ENCODE data around the gene AMIGO3. TPM values are rescaled to one million over a fixed set of nuclear protein-coding genes. Genes with fewer than 3 reads are reported as not detected.

The AMIGO3 gene
- total RNA-seq, 2 donors from 2014 or later: 1.4 to 3.0 TPM

DNA sequence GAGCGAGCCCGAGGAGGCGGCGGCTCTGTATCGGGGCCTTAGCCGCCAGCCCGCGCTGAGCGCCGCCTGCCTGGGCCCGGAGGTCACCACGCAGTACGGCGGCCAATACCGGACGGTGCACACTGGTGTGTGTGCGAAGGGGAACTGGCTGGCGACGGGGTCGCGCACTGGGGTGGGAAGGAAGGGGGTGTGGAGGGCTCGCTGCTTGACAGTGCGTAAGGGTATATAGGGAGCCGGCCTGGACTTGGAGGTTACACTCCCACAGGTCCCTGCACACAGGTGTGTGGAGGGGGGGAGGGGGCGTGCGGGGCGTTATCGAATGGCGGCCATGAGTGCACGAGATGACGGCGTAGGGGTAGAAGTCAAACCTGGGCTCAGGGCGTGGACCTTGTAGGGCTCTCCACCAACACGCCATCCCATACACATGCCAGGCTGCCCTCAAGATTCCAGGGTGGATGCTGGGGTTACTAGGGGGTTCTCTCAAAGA lies 44.9 kb downstream of the AMIGO3 start:
- Mint-ChIP-seq H3K4me1 (peaks cover 13% of the 10 kb centered on the region), H3K27me3 (ENCODE audit: insufficient read depth) (no peaks in the 10 kb centered on the region), H3K9me3 (no peaks in the 10 kb centered on the region), H3K4me3 (peak overlapping the region; percentile 84), H3K36me3 (ENCODE audit: low read depth) (peaks cover 28% of the 10 kb centered on the region), H3K27ac (peak overlapping the region; percentile 58)
- no peak for DNase-seq
- H3K27ac ChIP-seq (ENCODE audit: low read depth, low read length): no peak overlapping the region
- H3K36me3 ChIP-seq (ENCODE audit: control insufficient read depth, insufficient read depth, low read length): peaks cover 41% of the 10 kb centered on the region
- peak overlapping the region; percentile 60 for H3K9ac ChIP-seq (ENCODE audit: extremely low read depth, low read length, poor library complexity, severe bottlenecking)
- H3K27me3 ChIP-seq (ENCODE audit: control insufficient read depth, insufficient read depth, low read length, poor library complexity, severe bottlenecking): no peaks in the 10 kb centered on the region
- TF ChIP-seq, protein P1, sequence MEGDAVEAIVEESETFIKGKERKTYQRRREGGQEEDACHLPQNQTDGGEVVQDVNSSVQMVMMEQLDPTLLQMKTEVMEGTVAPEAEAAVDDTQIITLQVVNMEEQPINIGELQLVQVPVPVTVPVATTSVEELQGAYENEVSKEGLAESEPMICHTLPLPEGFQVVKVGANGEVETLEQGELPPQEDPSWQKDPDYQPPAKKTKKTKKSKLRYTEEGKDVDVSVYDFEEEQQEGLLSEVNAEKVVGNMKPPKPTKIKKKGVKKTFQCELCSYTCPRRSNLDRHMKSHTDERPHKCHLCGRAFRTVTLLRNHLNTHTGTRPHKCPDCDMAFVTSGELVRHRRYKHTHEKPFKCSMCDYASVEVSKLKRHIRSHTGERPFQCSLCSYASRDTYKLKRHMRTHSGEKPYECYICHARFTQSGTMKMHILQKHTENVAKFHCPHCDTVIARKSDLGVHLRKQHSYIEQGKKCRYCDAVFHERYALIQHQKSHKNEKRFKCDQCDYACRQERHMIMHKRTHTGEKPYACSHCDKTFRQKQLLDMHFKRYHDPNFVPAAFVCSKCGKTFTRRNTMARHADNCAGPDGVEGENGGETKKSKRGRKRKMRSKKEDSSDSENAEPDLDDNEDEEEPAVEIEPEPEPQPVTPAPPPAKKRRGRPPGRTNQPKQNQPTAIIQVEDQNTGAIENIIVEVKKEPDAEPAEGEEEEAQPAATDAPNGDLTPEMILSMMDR (conservative IDR thresholded peaks at IDR 0.05): no peak
- peaks cover 3% of the 10 kb centered on the region for H3K4me1 ChIP-seq (ENCODE audit: control insufficient read depth, insufficient read depth, low read length)
- peak overlapping the region; percentile 82 for H3K4me3 ChIP-seq (ENCODE audit: low read length)
- 3 to 6% methylated on average over 9 to 34 of the region's 34 CpGs for WGBS, 2 experiments (ENCODE audit: insufficient coverage in 1 of 2, insufficient read length in 1 of 2)
- no peaks in the 10 kb centered on the region for H3K9me3 ChIP-seq (ENCODE audit: control insufficient read depth, low read length)

DNA sequence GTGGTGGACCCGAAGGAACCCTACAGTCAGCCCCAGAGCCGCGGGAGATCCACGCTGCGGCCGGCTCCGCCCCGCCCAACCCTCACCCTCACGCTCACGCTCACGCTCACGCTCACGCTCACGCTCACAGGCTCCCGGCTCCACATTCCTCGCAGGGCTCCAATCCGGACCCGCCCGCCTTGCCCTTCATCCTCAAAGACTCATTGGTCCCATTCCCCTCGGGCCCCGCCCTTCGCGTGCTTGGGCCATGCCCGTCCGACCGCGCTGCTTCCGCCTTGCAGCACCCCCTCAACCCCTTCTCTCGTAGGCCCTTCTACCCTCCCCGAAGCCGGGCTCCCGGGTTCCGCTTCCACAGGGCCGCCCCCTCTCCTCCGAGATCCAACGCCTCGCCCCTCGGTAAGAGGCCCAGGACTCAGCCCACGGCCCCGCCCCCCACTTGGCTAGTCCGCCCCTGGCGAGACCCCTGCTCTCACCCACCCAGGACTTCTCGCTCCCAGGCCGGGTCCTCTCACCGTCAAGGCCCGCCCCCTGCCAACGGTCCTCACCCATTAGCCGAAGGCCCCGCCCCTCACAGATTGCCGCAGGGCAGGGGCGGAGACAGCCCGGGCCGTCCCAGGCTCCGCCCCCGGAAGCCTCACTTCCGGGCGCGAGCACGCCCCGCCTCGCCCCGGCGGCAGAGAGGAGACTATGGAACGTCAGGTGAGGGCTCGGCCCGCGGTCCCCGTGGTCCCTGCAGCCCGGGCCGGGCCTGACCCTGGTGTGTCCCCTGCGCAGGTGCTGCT lies 45.6 kb downstream of the AMIGO3 start, which contains the start of gene APEH:
TSS of gene APEH (plus strand) at position 637 of the 782 bp plus-strand sequence. CDS start at position 688, 51 bp downstream.
- peaks cover 15% of the 10 kb centered on the region for H3K4me1 Mint-ChIP-seq
- Histone ChIP-seq H3K27me3 (ENCODE audit: control insufficient read depth, insufficient read depth, low read length, poor library complexity, severe bottlenecking) (no peaks in the 10 kb centered on the region), H3K4me1 (ENCODE audit: control insufficient read depth, insufficient read depth, low read length) (peaks cover 3% of the 10 kb centered on the region), H3K36me3 (ENCODE audit: control insufficient read depth, insufficient read depth, low read length) (peaks cover 35% of the 10 kb centered on the region), H3K27ac (ENCODE audit: low read depth, low read length) (peak within 1 kb of the TSS; percentile 91), H3K4me3 (ENCODE audit: low read length) (peak within 1 kb of the TSS; percentile 82), H3K9ac (ENCODE audit: extremely low read depth, low read length, poor library complexity, severe bottlenecking) (peak within 1 kb of the TSS; percentile 60), H3K9me3 (ENCODE audit: control insufficient read depth, low read length) (no peaks in the 10 kb centered on the region)
- H3K27me3 Mint-ChIP-seq (ENCODE audit: insufficient read depth): no peaks in the 10 kb centered on the region
- peaks cover 28% of the 10 kb centered on the region for H3K36me3 Mint-ChIP-seq (ENCODE audit: low read depth)
- peak within 1 kb of the TSS; percentile 84 for H3K4me3 Mint-ChIP-seq
- peak within 1 kb of the TSS; percentile 98 for H3K27ac Mint-ChIP-seq
- TF ChIP-seq, protein P1 (conservative IDR thresholded peaks at IDR 0.05): no peak
- no peaks in the 10 kb centered on the region for H3K9me3 Mint-ChIP-seq
- WGBS, 2 experiments (ENCODE audit: insufficient coverage in 1 of 2, insufficient read length in 1 of 2): 0% methylated on average over 31 to 70 of the region's 71 CpGs
- DNase-seq: peak; percentile 99

DNA sequence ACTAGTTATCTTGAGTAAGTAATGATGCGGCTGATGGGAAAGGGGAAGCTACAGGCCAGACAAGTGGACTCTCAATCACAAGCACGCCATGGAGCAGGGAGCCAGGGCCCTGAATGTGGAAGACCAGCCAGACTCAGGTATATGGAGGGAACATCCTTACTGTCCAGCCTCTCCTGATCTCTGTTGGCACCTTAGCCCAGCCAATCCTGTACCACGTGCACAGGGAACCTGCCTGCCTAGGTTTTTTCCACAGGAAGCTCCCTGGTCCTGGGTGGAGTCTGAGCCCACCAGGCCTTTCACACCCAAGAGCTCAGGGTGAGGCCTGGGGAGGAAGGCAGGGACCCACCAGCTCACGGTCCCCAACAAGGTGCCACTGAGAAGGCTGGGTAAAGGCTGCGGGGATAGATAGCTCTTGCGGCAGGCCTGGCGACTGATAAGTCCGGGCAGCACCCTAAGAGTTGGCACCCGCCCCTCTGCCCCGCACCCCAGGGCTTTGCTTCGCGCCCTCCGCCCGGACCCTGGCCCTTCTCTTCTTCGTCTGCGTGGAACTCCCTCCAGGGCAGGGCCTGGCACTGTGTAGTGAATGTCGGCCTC lies 46.3 kb downstream of the AMIGO3 start:
- DNase-seq: no peak
- H3K4me3 Mint-ChIP-seq: peak overlapping the region; percentile 84
- Histone ChIP-seq H3K27me3 (ENCODE audit: control insufficient read depth, insufficient read depth, low read length, poor library complexity, severe bottlenecking) (no peaks in the 10 kb centered on the region), H3K9me3 (ENCODE audit: control insufficient read depth, low read length) (no peaks in the 10 kb centered on the region), H3K9ac (ENCODE audit: extremely low read depth, low read length, poor library complexity, severe bottlenecking) (peak overlapping the region; percentile 53), H3K4me1 (ENCODE audit: control insufficient read depth, insufficient read depth, low read length) (peaks cover 3% of the 10 kb centered on the region), H3K36me3 (ENCODE audit: control insufficient read depth, insufficient read depth, low read length) (peaks cover 28% of the 10 kb centered on the region), H3K4me3 (ENCODE audit: low read length) (peak overlapping the region; percentile 82), H3K27ac (ENCODE audit: low read depth, low read length) (peak overlapping the region; percentile 91)
- peak overlapping the region; percentile 98 for H3K27ac Mint-ChIP-seq
- H3K9me3 Mint-ChIP-seq: no peaks in the 10 kb centered on the region
- no peaks in the 10 kb centered on the region for H3K27me3 Mint-ChIP-seq (ENCODE audit: insufficient read depth)
- 21 to 22% methylated on average over 9 to 17 of the region's 17 CpGs for WGBS, 2 experiments (ENCODE audit: insufficient coverage in 1 of 2, insufficient read length in 1 of 2)
- peaks cover 19% of the 10 kb centered on the region for H3K4me1 Mint-ChIP-seq
- TF ChIP-seq, protein P1 (conservative IDR thresholded peaks at IDR 0.05): no peak
- H3K36me3 Mint-ChIP-seq (ENCODE audit: low read depth): peaks cover 23% of the 10 kb centered on the region
